ENCODE data around the gene MED4.
"Not testable (repeated sequence)": the region's sequence is repeated elsewhere in the genome, so short reads cannot be mapped to it uniquely, and the experiment has no call there.

The MED4 gene

DNA sequence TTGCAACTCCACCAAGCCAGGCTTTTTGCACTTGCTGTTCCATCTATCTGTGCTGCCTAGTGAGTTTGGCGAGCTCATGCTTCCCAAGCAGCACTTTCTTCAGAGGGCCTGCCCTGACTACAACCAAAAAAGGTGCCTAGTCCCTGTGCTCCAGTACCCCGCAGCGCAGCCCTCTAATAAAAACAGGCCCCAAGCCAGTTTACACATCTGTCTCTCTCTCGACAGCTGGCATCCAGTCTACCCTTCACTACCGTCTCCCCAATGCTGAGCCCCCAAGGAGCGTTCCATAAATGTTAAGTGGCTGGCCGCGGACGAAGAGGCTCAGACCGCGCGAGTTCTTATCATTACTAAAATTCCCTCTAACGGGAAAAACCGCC lies 512 bp downstream of the MED4 start:
- DNase-seq (ENCODE audit: low spot score), result no peak

DNA sequence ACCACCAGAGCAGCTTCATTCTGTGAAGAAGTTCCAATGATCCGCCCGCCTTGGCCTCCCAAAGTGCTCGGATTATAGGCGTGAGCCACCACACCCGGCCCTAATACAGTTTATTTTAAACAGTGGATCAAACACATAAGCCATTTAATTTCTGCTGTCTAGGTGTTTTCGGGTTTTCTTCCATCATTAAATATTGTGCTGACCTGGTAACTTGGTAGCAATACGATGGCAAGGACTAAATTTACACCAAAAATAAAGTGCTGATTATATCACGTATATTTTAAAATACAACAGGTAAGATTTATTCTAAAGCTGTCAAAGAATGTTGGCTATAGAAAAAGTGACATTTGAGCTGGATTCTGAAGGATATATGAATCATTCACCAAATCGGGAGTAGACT lies 1.3 kb downstream of the MED4 start:
- DNase-seq (ENCODE audit: low spot score), result no peak

DNA sequence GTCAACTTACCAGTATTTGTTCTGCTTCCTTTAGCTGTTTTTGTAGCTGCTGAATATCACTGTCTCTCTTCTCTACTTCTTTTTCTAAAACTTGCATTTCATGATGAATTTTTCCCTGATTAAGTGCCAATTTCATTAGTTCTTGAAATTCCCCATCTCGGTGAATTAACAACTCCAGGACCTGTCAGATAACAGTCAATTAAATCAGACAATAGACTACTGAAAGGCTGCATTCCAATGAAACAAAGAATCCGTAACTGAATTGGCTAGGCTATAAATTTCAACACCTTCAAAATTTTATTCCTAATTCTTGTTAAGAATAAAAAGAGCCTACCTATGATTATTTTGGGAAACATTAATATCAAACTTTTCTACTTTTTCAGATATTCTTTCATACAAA lies 8.6 kb downstream of the MED4 start:
- no peak for DNase-seq (ENCODE audit: low spot score)

DNA sequence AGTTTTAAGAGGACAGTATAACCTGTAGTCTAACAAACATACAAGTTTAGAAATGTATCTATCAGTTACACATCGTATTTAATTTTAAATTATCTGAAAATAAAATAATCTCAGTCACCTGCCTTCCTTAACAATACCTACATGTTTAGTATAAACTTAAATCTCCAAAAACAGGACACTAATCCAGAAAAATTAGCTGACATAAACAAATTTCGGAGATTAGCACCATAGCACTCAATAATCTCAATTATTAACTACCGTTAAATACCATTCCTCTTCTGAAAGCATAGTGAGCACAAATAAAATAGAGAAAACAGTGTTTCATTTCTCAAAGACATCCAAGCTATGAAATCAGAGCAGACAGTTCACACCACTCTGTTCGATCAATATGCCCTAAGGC lies 13.2 kb downstream of the MED4 start:
- DNase-seq (ENCODE audit: low spot score), result no peak

DNA sequence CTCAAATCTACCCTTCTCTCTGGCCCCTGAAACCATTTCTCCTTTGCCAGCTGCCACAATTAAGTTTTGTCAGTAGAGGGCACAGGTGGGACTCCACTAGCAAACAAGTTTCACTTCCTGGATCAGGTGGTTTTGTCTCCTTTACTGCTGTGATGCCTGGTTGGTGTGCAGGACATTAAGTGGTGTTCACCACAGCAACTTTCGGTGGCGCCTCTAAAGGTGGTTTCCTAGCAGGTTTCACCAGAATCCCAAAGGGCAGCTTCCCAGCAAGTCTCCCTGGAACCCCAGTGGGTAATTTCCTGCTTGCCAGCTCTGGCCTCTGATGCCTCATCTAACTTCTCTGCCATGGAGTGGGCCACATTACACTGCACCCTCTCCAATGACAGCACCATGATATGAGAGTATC lies 16.6 kb downstream of the MED4 start:
- DNase-seq (ENCODE audit: low spot score), result no peak

DNA sequence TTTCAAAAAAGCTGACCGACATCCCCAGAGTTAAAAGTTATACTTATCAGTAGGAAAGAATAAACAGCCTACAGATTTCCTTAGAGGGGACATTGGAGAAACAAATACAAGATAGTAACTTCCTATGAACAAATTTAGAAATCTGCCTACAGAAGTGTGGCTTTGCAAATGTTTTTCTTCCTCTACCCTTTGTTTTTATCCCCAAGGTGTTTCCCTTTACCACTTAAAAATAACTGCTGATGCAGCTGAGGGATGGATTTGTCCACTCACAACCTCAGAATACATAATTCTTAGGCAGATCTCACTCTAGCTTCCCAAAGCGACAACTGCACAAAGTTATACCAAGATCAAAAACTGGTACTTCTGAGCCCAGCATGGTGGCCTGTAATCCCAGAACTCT lies 20.9 kb downstream of the MED4 start:
- no peak for DNase-seq (ENCODE audit: low spot score)

DNA sequence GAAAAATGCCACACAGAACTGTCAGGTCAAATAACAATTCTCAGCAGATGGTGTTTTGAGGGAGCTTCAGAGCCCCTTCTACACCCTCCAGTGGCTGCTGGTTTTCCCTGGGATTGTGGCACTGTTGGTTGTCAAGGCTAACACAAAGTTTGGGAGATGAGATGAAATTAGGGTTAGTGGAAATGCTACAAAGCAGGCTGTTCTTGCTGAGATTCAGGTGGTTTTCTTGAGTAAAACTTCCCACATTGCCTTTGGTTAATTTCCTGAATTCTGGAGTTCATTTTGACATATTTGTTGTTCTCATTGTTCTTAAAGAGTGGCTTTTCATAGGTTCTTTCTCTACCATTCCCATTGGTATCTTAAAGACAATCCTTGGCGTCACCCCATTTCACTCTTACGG lies 22.1 kb downstream of the MED4 start:
- DNase-seq (ENCODE audit: low spot score), result no peak

DNA sequence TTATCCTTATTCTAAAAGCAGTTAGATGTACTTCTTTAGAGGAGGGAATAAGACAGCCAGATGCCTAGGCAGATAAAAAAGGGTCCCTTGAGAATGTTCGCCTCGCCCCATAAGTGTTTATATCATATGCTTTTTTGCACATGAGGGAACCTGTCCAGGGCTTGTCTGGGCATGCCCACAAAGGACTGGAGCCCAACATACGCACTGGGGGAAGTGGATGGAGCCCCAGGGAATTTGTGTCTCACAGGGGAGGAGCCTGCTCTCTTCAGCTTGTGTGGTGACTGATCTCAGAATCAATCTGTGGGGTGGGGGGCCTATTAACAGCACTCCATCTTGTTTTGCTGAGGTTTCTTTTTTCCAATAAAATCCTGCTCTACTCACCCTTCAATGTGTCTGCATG lies 22.6 kb downstream of the MED4 start:
- no peak for DNase-seq (ENCODE audit: low spot score)

DNA sequence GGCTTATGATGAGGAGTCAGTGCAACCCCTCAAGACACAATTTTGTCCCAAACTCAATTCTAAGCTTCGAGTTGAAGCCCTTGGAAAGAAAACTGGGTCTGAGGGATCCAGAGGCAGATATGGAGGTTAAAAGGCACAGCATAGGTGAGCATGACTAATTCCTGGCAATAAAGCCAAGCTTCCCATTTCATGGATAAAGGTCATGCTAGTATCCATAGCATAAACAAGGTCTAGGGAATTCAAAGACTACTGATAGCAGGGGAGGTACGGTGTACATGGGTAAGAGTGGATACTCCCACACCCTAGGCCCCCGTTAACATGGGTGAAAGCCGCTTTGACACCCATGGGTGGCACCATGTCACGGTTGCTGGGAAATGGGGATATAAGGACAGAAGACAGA lies 24.0 kb downstream of the MED4 start:
- DNase-seq (ENCODE audit: low spot score), result no peak

DNA sequence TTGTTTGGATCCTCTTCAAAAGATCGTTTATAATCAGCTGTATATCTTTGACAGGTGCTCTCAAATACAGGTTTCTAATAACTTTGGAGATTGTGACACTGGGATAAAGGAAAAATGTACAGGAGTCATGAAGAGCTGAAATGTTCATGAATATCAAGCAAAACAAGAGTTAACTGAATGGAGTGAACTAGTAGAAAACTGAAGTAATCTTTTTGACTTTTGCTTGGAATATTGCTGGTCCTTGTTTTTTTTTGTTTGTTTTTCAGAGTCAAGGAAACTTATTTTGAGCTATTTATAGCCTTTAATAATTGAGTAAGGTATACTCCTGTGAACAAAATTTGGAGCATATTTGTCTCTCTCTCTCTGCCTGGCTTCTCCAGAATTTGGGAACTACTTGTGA lies 25.3 kb downstream of the MED4 start:
- DNase-seq (ENCODE audit: low spot score), result no peak

DNA sequence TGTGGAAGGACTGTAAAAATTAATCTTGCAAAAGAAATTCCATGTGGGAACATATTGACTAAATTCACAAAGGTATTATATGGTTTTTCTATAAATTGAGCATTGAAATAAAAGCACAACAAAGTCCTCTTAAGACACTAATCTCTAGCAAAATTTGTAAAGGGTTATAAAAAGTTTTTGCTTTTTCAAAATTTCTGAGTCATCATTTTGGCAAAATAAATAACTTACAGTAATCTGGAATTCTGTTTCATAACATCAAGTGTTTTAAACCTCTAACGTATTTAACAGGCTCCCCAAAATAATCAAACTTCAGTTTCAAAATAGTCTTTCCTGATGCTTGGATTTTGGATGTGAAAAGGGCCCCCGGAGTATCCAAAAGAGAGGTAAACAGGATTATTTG lies 26.0 kb downstream of the MED4 start:
- no peak for DNase-seq (ENCODE audit: low spot score)

DNA sequence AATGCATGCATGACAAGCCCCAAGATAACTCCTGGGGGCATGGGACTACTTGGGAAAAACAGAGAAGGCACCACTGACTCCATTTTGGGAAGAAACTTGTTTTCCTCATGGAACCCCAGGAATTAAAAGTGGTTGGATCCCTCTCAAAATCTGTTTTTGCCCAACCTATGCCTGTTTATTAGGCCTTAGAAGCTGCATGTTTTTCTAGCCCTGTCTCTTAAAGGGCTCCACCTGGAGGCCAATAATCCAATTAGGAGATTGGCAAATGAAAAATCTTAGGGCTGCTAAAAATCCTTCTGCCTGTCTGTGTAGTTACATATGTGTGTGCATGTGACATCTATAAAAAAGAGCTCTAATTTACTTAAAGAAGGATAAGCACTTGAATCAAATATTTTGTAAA lies 26.9 kb downstream of the MED4 start:
- no peak for DNase-seq (ENCODE audit: low spot score)

DNA sequence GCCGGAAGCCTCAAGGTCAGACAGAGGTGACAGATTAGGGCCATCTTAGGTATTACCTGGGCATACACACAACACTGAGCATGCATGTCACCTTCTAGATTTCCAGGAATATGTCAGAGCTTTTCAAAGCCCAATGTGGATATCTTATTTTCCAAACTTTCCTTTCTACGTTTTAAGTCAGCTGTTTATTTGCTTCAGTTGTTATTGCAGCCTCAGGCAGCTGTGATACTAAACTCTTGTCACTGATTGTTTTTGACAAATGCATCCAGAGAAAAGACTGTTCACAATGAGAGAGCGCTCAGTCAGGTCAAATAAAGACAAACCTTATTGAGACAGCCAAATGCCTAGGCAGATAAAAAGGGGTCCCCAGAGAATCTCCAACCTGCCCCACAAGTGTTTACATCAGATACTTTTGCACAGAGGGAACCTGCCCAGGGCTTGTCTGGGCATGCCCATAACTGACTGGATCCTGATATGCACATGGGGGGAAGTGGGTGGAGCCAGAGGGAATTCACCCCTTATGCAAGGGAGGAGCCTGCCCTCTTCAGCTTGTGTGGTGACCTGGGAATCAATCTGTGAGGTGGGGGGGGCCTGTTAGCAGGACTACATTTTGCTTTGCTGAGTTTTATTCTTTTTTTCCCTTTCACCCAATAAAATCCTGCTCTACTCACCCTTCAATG lies 28.5 kb downstream of the MED4 start:
- no peak for DNase-seq (ENCODE audit: low spot score)

DNA sequence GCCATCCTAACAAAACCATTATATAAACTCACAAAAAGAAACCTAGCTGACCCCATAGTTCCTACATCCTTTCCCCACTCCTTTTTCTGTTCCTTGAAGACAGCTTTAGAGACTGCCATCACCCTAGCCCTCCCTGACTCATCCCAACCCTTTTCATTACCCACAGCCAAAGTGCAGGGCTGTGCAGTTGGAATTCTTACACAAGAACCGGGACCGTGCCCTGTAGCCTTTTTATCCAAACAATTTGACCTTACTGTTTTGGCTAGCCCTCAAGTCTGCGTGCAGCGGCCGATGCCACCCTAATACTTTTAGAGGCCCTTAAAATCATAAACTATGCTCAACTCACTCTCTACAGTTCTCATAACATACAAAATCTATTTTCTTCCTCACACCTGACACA lies 35.0 kb downstream of the MED4 start:
- not testable (repeated sequence) for DNase-seq (ENCODE audit: low spot score)

DNA sequence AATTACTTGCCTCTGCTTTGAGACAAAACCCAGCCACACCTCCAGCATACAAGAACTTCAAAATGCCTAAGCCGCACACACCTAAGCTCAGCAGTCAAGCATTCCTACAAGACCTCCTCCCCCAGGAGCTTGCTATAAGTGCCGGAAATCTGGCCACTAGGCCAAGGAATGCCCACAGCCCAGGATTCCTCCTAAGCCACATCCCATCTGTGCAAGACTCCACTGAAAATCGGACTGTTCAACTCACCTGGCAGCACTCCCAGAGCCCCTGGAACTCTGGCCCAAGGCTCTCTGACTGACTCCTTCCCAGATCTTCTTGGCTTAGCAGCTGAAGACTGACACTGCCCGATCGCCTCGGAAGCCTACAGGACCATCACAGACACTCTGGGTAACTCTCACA lies 36.4 kb downstream of the MED4 start:
- not testable (repeated sequence) for DNase-seq (ENCODE audit: low spot score)

DNA sequence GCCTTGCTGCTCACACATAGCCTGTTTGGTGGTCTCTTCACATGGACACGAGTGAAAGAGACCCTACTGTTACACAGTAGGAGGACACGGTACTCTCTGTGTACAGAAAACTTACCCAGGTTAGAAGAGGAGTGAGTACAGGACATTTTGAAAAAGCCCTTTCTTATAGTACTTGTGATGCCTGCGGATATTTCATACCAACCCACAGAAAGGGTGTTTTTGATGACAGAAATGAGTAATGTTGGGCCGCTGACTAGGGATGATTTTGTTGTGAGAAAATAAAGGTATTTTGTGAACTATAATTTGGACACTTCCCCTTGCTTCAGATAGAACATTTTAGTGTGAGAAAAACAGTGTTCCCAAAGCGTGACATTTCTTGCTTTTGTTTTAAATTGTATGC lies 39.2 kb downstream of the MED4 start:
- no peak for DNase-seq (ENCODE audit: low spot score)

DNA sequence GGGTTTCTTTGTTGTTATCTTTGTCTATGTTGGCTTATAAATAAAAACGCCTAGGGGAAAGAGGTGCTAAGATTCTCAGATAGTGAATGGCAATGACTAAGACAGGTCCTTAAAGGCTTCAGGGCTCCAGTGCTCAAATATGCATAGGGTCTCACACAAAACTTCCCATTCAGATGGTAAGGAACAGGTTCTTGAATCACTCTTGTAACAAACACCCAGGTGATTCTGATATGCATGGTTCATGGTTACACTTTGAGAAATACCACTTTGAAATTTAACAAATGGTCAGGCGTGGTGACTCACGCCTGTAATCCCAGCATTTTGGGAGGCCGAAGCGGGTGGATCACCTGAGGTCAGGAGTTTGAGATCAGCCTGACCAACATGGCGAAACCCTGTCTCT lies 40.3 kb downstream of the MED4 start:
- no peak for DNase-seq (ENCODE audit: low spot score)

DNA sequence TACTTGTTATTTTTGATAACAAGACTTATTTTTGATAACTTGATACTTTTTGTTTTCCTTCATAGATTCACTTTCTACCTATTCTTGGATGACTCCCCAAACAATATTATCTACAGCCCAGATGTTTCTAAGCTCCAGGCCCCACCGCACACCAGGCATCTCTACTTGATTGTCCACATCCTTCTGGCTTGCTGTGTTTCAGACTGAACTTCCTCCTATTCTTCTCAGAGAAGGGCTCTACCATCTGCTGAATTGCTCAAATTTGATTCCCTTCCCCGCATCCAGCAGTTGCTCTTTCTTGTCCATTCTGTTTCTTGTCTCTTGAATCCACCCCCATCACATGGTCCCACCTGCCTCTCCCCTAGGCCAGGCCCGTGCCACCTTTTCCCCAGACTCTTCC lies 44.4 kb downstream of the MED4 start:
- no peak for DNase-seq (ENCODE audit: low spot score)

DNA sequence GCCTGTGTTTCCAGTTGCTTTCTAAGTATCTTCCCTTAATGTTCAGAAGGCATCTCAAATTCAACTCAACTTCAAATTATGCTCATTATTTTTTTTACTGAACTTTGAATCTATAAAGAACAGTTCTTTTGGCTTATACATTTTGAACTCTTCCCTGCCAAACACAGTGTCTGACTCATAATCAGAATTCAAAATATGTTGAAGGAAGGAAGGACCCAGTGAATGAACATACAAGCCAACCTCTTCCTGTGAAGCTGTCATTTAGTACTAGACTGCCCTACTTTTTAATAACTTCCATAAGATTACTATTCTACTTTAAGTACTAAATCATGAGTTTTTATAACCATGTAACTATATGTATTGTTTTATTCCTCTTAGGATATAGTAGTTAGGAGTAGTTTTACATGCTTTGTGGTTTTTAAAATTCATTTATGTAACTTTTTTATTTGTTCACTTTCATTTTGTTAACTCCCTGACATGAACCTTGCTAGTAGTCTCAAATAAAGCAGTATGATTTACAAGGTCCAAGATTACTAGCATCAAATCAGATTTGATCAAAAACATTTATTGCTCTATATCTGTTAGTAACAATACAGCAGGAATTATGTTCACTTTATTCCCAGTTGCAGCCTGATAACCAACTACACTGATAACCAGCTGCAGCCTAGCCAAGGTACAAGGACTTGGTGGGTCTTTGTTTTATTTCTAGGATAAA lies 51.0 kb downstream of the MED4 start:
- DNase-seq (ENCODE audit: low spot score), result no peak

DNA sequence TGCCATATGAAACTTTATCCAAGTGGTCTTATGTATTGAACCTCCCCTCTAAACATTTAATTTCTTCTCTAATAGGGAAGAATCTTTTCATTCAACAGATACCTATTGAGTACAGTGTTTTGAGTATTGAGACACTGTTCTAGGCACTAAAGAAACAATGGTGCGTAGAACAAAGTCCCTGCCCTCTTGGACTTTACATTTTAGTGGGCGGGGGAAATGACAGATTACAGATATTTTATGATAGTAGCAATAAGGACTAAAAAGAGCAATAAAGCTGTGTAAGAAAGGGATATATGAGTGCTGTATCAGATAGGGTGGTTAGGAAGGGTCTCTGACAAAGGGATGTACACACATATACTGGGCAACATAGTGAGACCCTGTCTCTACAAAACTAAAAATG lies 52.0 kb downstream of the MED4 start:
- no peak for DNase-seq (ENCODE audit: low spot score)

DNA sequence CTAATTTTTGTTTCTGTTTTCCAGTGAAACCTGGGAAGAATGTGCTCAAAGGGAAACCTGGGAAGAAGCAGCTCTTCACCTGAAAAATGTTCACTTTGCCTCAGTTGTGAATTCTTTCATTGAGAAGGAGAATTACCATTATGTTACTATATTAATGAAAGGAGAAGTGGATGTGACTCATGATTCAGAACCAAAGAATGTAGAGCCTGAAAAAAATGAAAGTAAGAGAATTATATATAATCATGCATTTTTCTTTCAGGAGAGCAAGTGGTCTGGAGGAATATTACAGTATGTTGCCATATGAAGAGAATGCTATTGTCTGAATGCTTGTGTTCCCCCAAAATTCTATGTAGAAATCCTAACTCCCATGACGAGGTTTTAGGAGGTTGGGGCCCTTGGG lies 54.0 kb downstream of the MED4 start:
- DNase-seq (ENCODE audit: low spot score), result no peak

DNA sequence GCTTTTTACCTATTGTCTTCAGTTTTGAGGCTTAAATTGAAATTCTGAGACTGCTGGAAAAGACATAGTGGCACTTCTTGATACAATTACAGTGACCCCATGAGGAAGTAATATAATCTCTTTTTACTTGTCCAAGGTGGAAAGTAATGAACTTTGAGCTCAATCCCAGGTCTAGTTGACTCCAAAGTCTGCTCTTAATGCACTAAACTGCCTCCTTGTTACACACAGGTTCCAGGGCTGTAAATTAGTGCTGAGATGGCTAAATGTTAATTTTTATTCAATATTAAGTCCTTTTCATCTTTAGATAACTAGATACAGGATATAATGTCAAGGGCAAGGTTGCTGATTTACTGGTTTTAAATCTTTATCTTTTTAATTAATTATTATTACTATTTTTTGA lies 54.9 kb downstream of the MED4 start:
- DNase-seq (ENCODE audit: low spot score), result no peak

DNA sequence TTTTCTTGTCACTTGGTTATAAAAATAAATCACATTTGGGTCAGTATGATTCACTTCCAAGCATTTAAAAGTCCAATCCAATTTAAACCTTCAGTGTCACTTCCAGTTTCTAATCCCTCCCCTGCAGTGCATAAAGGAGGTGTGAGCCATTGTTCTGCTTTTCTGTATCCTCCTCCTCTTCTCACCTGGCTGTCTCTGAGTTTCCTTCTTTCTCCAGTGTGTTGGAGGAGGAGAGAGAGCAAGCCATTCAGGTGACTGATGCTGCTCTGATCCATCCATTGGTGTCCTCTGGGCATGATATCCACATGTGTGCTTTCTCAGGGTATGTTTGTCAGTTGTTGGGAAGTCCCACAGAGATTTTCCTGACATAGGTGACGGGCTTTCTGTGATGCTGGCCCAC lies 56.1 kb downstream of the MED4 start:
- no peak for DNase-seq (ENCODE audit: low spot score)

All from ecto neural progenitor cell (in vitro differentiated cells).